HepG2 (cell line): ENCODE data around the gene SAYSD1. TPM values are rescaled to one million over a fixed set of nuclear protein-coding genes. Genes with fewer than 3 reads are reported as not detected.

ENCODE experiments used
- CC2D1A ChIP-seq: sonication (generic); formaldehyde crosslinking; IDR thresholded peaks from 2 replicates; pipeline ENCODE4 v1.8.1; 2023; ENCODE audit warnings: mild to moderate bottlenecking, missing genetic modification reagents
- DBP ChIP-seq: sonication (generic); formaldehyde crosslinking; IDR thresholded peaks from 2 replicates; pipeline ENCODE4 v1.4.0; 2020; ENCODE audit warnings: missing genetic modification reagents; ENCODE audit errors: not compliant biosample characterization
- DNMT3B ChIP-seq: conservative IDR thresholded peaks from 2 replicates; pipeline ENCODE4 v1.6.1; 2016; ENCODE audit warnings: missing biosample characterization, control low read depth
- ERF ChIP-seq: IDR thresholded peaks from 2 replicates; pipeline ENCODE4 v1.6.1; 2018; ENCODE audit warnings: missing biosample characterization, missing genetic modification reagents
- HBP1 ChIP-seq: IDR thresholded peaks from 2 replicates; pipeline ENCODE4 v1.6.1; 2016; ENCODE audit warnings: low read depth, control low read depth
- KLF12 ChIP-seq: sonication (generic); formaldehyde crosslinking; IDR thresholded peaks from 2 replicates; pipeline ENCODE4 v1.4.0; 2020; ENCODE audit warnings: missing genetic modification reagents, borderline replicate concordance
- NFYC ChIP-seq: IDR thresholded peaks from 2 replicates; pipeline ENCODE4 v1.6.1; 2016; ENCODE audit warnings: missing genetic modification reagents, missing compliant biosample characterization
- NR1H2 ChIP-seq: sonication (generic); formaldehyde crosslinking; IDR thresholded peaks from 2 replicates; pipeline ENCODE4 v1.8.1; 2022; ENCODE audit warnings: low read depth, missing genetic modification reagents, borderline replicate concordance
- RXRB ChIP-seq: IDR thresholded peaks from 2 replicates; pipeline ENCODE4 v1.6.1; 2016; ENCODE audit warnings: borderline replicate concordance, missing genetic modification reagents, missing compliant biosample characterization
- SALL2 ChIP-seq: sonication (generic); formaldehyde crosslinking; IDR thresholded peaks from 2 replicates; pipeline ENCODE4 v1.8.1; 2023; ENCODE audit warnings: mild to moderate bottlenecking, missing genetic modification reagents, inconsistent platforms
- XRCC5 ChIP-seq: fragments of 200-400 bp; formaldehyde crosslinking; optimal IDR thresholded peaks from 2 replicates; pipeline ENCODE3; 2017; ENCODE audit warnings: mild to moderate bottlenecking, low read length
- ZBTB20 ChIP-seq: sonication (generic); formaldehyde crosslinking; IDR thresholded peaks from 2 replicates; pipeline ENCODE4 v1.8.1; 2023; ENCODE audit warnings: missing genetic modification reagents, low read depth, mild to moderate bottlenecking, borderline replicate concordance
- ZBTB46 ChIP-seq: sonication (generic); formaldehyde crosslinking; IDR thresholded peaks from 2 replicates; pipeline ENCODE4 v1.4.0; 2020; ENCODE audit warnings: mild to moderate bottlenecking, missing genetic modification reagents, borderline replicate concordance
- ZFP36L2 ChIP-seq: sonication (generic); formaldehyde crosslinking; IDR thresholded peaks from 2 replicates; pipeline ENCODE4 v1.4.0; 2020; ENCODE audit warnings: missing genetic modification reagents
- ZNF121 ChIP-seq: sonication (generic); formaldehyde crosslinking; IDR thresholded peaks from 2 replicates; pipeline ENCODE4 v1.5.0; 2020; ENCODE audit warnings: mild to moderate bottlenecking, missing genetic modification reagents
- ZNF142 ChIP-seq: sonication (generic); formaldehyde crosslinking; IDR thresholded peaks from 2 replicates; pipeline ENCODE4 v1.4.0; 2020; ENCODE audit warnings: missing genetic modification reagents
- ZNF333 ChIP-seq: sonication (generic); formaldehyde crosslinking; IDR thresholded peaks from 2 replicates; pipeline ENCODE4 v1.4.0; 2020; ENCODE audit warnings: mild to moderate bottlenecking, missing genetic modification reagents, borderline replicate concordance
- ZNF576 ChIP-seq: sonication (generic); formaldehyde crosslinking; IDR thresholded peaks from 2 replicates; pipeline ENCODE4 v1.4.0; 2020; ENCODE audit warnings: mild to moderate bottlenecking, missing genetic modification reagents
- ZNF746 ChIP-seq: sonication (generic); formaldehyde crosslinking; IDR thresholded peaks from 2 replicates; pipeline ENCODE4 v1.8.0; 2022; ENCODE audit warnings: mild to moderate bottlenecking, missing genetic modification reagents
- ZNF790 ChIP-seq: sonication (generic); formaldehyde crosslinking; IDR thresholded peaks from 2 replicates; pipeline ENCODE4 v1.8.0; 2022; ENCODE audit warnings: missing genetic modification reagents, mild to moderate bottlenecking, borderline replicate concordance
- ZNF841 ChIP-seq: sonication (generic); formaldehyde crosslinking; IDR thresholded peaks from 2 replicates; pipeline ENCODE4 v1.8.1; 2023; ENCODE audit warnings: missing genetic modification reagents, borderline replicate concordance
- polyA plus RNA-seq, 8 experiments: library from polyadenylated mRNA; depleted of rRNA in 3 of 8; stranded (reverse) in 7 of 8; unstranded in 1 of 8; fragments of >200 nt; fragmentation: Illumina TruSeq in 4 of 8; extraction: Trizol in 4 of 8; gene quantifications; 2 replicates each; pipeline versions ENCODE4 v1.2.1 to v1.2.3, GENCODE V29; 2011 to 2016; ENCODE audit warnings: low read depth in 4 of 8, missing spikeins in 1 of 8, mixed read lengths in 1 of 8; ENCODE audit not compliant: insufficient read depth in 1 of 8
- total RNA-seq, 5 experiments: library from RNA; depleted of rRNA; stranded (reverse); fragments of >200 nt; fragmentation: Illumina TruSeq; extraction: Trizol; gene quantifications; 2 replicates each; pipeline ENCODE4 v1.2.3, GENCODE V29; 2016; ENCODE audit warnings: low read depth in 1 of 5

The SAYSD1 gene
- total and polyA plus RNA-seq, 2 of the 13 experiments (the other 11 are each of a cell fraction or from before 2014, with no cell fraction given): 10.1 to 16.0 TPM

- TF ChIP-seq DBP (CRISPR knock-in tag) (no peak), RXRB (0 out of 2 replicates have a peak, but pooled peaks have one; percentile 46), ZNF841 (no peak), SALL2 (CRISPR knock-in tag) (no peak), DNMT3B (CRISPR knock-in tag) (peak; percentile 64; the same call in 1 of the 2 replicates), ZFP36L2 (CRISPR knock-in tag) (0 out of 2 replicates have a peak, but pooled peaks have one; percentile 63), CC2D1A (CRISPR knock-in tag) (no peak), ERF (CRISPR knock-in tag) (peak; percentile 82), ZNF576 (CRISPR knock-in tag) (no peak), ZBTB20 (CRISPR knock-in tag) (peak; percentile 50; the same call in 1 of the 2 replicates), ZBTB46 (CRISPR knock-in tag) (no peak), ZNF121 (CRISPR knock-in tag) (no peak), HBP1 (CRISPR knock-in tag) (0 out of 2 replicates have a peak, but pooled peaks have one; percentile 59), KLF12 (peak; percentile 62; the same call in 1 of the 2 replicates), XRCC5 (peak; percentile 37), ZNF142 (CRISPR knock-in tag) (no peak), NFYC (CRISPR knock-in tag) (no peak), ZNF790 (CRISPR knock-in tag) (no peak), ZNF746 (no peak), NR1H2 (CRISPR knock-in tag) (no peak), ZNF333 (CRISPR knock-in tag) (no peak)
Measured at GRCh38 chr6:39137245-39137644, 22.3 kb upstream of the SAYSD1 start (continued).
